ENCODE data around the gene LDLRAD4.

GRCh38 chr18:13309748-13310670 lies 91.4 kb downstream of the LDLRAD4 start:
- TF ChIP-seq GATA2 (IDR thresholded peaks at IDR 0.05; ENCODE audit: low read depth, low read length) (no peak), GATA3 (IDR thresholded peaks at IDR 0.05; ENCODE audit: low read depth, low read length) (no peak)
